NCI-H460 (cell line): ENCODE results near the gene KATNAL2. TPM values are rescaled to one million over a fixed set of nuclear protein-coding genes. Genes with fewer than 3 reads are reported as not detected.
"Not testable (repeated sequence)": the region's sequence is repeated elsewhere in the genome, so short reads cannot be mapped to it uniquely, and the experiment has no call there.

ENCODE experiments used
- DNase-seq: peaks from one replicate; pipeline ENCODE4 v3.0.0-alpha.2; 2016; ENCODE audit warnings: low read depth; ENCODE audit errors: extremely low read depth
- total RNA-seq: library from RNA; depleted of rRNA; stranded (reverse); fragments of >200 nt; shearing (Covaris generic); gene quantifications from 2 replicates; pipeline ENCODE4 v1.2.3, GENCODE V29; 2014

Gene KATNAL2
- total RNA-seq, 1 experiment from 2014 or later, result 0.87 TPM

GRCh38 chr18:47029684-47030353 lies 112.4 kb downstream of the KATNAL2 start:
- not testable (repeated sequence) for DNase-seq

- DNase-seq, result not testable (repeated sequence)
These were observed 113.5 kb downstream of the KATNAL2 start for GRCh38 chr18:47030887-47031286.

GRCh38 chr18:47032945-47033344 lies 115.5 kb downstream of the KATNAL2 start:
- no peak for DNase-seq

GRCh38 chr18:47034591-47034990 lies 117.2 kb downstream of the KATNAL2 start:
- not testable (repeated sequence) for DNase-seq

DNA sequence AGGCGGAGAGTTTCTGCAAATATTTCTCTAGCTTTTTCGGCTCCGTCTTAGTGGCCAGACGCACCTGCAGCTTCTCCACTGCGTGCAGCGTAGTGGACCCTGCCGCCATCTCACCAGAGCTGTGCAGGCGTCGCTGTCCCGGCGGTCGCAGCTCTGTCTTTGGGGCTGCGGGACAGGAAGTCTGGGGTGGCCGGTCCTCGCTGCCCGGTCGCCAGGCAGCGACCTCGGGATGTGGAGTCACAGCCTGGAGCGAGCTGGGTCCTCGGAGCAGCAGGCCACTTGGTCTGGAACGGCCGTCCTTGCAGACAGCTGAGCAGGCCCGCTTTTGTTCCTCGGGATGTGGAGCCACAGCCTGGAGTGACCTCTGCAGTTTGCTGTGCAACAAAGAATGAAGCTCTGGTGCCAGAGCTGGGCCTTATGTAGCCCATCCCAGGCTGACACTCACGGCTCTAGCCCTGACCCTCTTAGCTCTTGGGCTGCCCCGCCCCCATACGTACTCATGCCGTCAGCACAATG lies 117.8 kb downstream of the KATNAL2 start, which contains the start of gene ELOA2:
TSS of gene ELOA2 (minus strand) at position 466 of the 516 bp plus-strand sequence. CDS start at position 109, 357 bp downstream.
- no peak for DNase-seq

GRCh38 chr18:47036298-47036874 lies 119.0 kb downstream of the KATNAL2 start:
- peak; percentile 28 for DNase-seq

- DNase-seq, result no peak
These were observed 119.7 kb downstream of the KATNAL2 start for GRCh38 chr18:47036927-47037578.

GRCh38 chr18:47040982-47041381 lies 123.6 kb downstream of the KATNAL2 start:
- DNase-seq, result no peak

DNA sequence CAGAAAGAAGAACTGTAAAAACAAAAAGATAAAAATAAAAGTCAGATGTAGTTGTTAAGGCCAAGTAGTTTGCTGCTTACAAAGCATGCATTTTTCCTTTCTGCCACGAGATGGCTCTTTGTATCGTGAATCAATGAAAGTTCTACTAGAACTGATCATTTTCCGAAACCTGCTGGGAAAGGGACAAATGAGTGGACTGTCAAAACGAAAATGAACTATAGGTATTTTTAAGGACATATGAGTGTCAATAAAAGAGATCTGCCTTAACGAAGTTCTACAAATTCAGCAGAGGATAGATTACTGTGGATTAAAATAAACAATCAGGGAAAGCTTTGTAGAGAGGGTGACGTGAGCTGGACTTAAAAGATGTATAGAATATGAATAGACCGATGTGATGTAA lies 133.1 kb downstream of the KATNAL2 start:
- DNase-seq, result peak; percentile 29

DNA sequence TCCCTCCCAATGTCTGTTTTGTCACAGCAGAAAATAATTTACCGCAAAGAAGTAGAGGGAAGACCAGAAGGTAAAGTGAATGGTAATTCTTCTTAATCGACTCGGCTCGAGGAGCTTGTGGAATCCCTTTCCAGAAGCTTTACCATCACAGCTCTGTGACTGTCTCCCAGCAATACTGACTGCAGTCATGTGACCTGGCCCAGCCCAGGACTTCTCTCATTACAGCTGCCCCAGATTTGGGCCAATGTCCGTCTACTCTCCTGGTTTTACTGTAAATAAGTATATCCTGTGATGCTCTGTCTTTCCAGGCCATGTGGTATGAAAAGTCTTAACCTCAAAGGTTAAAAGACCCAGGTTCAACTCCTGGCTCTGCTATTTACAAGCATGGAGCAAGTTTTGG lies 137.0 kb downstream of the KATNAL2 start:
- DNase-seq, result no peak

DNA sequence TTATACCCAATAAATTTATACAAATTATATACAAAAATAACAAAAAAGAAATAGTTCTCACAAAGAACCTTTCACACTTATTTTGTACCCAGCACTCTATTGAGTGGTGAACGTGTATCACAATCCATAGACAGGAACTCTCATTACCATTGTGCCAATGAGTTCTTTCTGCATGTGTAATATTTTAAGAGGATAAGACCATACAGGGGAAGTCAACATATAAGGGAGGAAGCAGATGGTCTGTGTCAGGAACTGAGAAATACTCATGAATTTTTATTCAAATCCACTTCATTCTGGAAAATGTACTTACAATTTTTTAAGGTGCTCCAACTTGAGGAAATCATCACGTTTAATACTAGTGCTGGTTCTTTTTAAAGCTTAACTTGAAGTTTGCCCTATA lies 145.1 kb downstream of the KATNAL2 start:
- DNase-seq, result no peak

DNA sequence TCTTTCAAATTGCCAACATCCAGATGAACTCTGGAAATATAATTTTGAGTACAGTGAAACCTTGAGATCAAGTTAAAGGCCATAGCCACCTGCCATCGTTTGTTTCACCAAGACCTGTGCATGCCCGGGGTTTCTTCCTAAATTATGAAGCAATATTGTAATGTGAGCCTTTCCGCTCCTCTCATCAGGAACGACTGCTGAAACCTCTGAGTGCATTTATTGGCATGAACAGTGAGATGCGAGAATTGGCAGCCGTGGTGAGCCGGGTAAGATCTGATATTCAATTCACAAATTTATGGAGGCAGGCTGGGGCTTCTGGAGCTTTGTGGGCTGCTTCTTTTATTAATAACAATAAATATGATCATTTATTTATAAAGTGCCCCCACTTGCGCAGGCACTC lies 145.7 kb downstream of the KATNAL2 start:
- DNase-seq, result no peak

- no peak for DNase-seq
These were observed 150.2 kb downstream of the KATNAL2 start for GRCh38 chr18:47067648-47068047.

DNA sequence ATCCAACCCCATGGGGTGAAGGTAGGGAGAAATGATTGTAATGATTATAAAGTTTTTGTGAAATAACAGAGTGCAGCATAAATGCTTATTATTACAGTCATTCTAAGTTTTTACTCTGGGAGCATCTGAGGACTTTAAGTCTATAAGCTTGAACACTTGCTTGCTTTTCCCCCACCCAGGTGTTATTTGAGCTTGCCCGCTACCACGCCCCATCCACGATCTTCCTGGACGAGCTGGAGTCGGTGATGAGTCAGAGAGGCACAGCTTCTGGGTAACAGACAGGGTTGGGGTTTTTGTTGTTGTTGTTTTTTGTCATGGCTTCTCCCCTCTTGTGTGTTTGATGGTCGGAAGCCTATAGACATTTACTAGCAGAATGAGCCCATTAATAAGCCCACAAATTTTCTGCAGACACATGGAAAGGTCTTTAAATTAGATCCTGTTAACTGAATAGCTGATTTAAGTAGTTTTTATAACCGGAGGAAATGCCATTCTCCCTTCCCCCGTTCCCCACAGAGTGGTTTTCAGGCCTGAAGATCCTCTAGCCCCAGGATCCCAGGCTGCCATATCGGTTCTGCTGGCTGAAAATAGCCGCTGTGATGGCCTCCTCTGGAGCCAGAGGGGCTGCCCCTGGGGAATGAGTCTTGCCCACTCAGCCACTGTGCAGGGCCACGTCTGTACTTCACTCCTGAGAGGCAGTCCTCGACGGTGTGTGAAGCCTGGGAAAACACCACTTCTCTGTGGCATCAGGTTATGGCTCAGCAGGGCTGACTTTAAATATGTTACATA lies 157.9 kb downstream of the KATNAL2 start:
- DNase-seq, result peak; percentile 5

DNA sequence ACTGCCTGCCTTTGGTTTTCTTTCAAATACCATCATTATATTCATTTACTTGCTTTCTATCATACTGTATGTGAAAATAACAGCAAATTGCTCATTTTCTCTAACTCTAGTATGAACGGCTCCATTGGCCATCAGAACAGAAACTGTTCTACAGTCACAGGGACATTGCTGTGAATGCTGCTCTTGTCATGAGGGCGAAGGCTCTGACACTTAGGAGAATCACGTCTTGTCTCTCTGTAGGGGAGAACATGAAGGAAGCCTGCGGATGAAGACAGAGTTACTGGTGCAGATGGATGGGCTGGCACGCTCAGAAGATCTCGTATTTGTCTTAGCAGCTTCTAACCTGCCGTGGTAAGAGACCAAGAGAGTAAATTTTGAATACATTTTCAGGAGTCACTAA lies 159.7 kb downstream of the KATNAL2 start:
- no peak for DNase-seq

- DNase-seq, result no peak
These were observed 163.5 kb downstream of the KATNAL2 start for GRCh38 chr18:47080872-47081271.

- no peak for DNase-seq
These were observed 164.2 kb downstream of the KATNAL2 start for GRCh38 chr18:47081578-47081977.

DNA sequence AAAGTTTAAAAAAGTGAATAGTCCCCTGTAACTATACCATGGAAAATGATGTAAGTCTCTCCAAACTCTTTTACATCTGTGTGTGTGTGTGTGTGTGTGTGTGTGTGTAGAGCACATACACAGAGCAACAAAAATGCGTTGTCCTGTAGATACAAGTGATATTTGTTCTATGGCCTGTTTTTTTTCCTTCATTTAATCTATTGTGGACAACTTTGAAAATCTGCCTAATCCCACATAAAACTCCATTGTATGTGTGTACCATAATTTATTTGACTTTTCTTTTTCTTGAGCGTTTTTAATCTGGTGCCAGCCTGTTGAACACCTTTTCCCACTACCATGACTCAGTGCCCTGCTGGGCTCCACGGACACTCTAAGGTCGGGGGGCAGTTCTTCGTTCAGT lies 170.3 kb downstream of the KATNAL2 start:
- no peak for DNase-seq

DNA sequence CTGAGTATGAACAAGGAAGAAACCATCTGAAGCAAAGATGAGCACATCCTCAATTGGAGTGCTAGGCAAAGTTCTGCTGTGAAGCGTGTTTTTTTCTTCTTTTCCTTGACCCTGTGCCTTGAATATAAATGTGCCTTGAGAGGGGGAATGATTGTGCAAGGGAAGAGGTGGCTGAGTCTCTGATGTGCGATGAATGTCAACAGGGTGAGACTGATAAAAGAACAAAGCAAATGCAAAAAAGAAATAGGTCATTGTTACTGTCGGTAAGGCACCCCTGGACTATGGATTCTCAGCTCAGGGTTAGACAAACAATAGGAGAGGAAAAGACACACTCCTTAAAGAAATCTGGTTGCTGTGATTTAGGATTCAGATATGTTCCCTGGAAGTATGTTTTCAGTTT lies 178.4 kb downstream of the KATNAL2 start:
- DNase-seq, result no peak

DNA sequence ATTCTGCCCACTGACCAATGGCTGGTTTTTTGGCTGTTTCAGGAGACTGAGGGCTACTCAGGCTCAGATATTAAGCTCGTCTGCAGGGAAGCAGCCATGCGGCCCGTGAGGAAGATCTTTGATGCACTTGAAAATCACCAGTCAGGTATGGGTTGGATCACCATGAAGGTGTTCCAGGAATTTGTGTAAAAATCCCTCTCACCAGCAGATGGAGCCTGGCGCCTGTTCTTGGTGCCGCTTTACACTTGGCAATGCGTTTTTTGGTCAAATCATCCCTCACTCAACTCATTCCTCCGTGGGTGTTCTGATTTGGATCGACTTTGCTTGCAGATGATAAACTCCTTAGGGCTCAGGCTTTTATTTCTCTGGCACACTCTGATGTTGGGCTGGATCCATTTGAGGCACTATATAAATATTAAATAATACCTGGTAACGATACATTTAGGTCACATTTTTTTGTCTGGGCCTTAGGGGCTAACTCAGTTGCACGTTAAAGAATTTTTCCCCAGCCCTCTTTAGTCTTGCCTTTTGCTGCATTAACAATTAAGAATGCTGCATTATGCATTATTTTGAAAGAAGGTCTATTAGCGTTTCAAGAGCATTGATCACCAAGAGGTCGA lies 182.9 kb downstream of the KATNAL2 start:
- peak; percentile 24 for DNase-seq
